ENCODE measurements around the gene KIF19. TPM values are rescaled to one million over a fixed set of nuclear protein-coding genes. Genes with fewer than 3 reads are reported as not detected.

Gene KIF19
- total and polyA plus RNA-seq, 2 of the 8 experiments (the other 6 are each of a cell fraction or from before 2014, with no cell fraction given): 0.52 to 0.77 TPM

- TF ChIP-seq E2F6 (IDR thresholded peaks at IDR 0.05) (peak; percentile 38; the same call in 1 of the 2 replicates), KDM1A (IDR thresholded peaks at IDR 0.05; ENCODE audit: borderline replicate concordance, low read length) (no peak), GABPA (IDR thresholded peaks at IDR 0.05; ENCODE audit: borderline replicate concordance, insufficient read depth, low read length) (no peak), EZH2 (IDR thresholded peaks at IDR 0.05; ENCODE audit: low read depth, low read length, severe bottlenecking) (no peak), NRF1 (IDR thresholded peaks at IDR 0.05; ENCODE audit: low read depth, low read length) (no peak), SIX5 (IDR thresholded peaks at IDR 0.05; ENCODE audit: low read depth, low read length) (no peak), HDAC6 (IDR thresholded peaks at IDR 0.05; ENCODE audit: low read depth, low read length) (no peak), EGR1 (IDR thresholded peaks at IDR 0.05; ENCODE audit: borderline replicate concordance, low read depth, low read length) (no peak), PHF8 (conservative IDR thresholded peaks at IDR 0.05; ENCODE audit: low read depth, low read length) (no peak), KDM5A (IDR thresholded peaks at IDR 0.05; ENCODE audit: low read length) (no peak), TAF7 (optimal IDR thresholded peaks at IDR 0.05; ENCODE audit: borderline replicate concordance, low read depth, low read length) (no peak), TAF1 (IDR thresholded peaks at IDR 0.05; ENCODE audit: low read depth, low read length) (0 out of 2 replicates have a peak, but pooled peaks have one; percentile 9), POLR2AphosphoS5 (IDR thresholded peaks at IDR 0.05; ENCODE audit: low read depth, low read length) (no peak), RBBP5 (IDR thresholded peaks at IDR 0.05; ENCODE audit: borderline replicate concordance, low read depth, low read length) (peak; percentile 94), ZNF274 (IDR thresholded peaks at IDR 0.05; ENCODE audit: borderline replicate concordance, extremely low read depth, low read length) (no peak), USF2 (IDR thresholded peaks at IDR 0.05; ENCODE audit: low read length) (no peak), SP1 (IDR thresholded peaks at IDR 0.05; ENCODE audit: low read depth, low read length) (no peak), HDAC2 (IDR thresholded peaks at IDR 0.05; ENCODE audit: borderline replicate concordance in 1 of 2, low read depth in 2 of 2, low read length in 2 of 2) (no peak), SRF (IDR thresholded peaks at IDR 0.05; ENCODE audit: low read depth, low read length) (no peak), RNF2 (IDR thresholded peaks at IDR 0.05; ENCODE audit: borderline replicate concordance, low read depth, low read length, missing control alignments, poor library complexity, severe bottlenecking) (no peak), ASH2L (IDR thresholded peaks at IDR 0.05; ENCODE audit: low read length) (peak; percentile 74), KDM4A (IDR thresholded peaks at IDR 0.05; ENCODE audit: low read depth, low read length, severe bottlenecking) (no peak)
- TF ChIP-seq, protein P1, sequence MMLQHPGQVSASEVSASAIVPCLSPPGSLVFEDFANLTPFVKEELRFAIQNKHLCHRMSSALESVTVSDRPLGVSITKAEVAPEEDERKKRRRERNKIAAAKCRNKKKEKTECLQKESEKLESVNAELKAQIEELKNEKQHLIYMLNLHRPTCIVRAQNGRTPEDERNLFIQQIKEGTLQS (IDR thresholded peaks at IDR 0.05; ENCODE audit: insufficient read depth, low read depth, low read length): no peak
Observed at GRCh38 chr17:74362069-74362405, 36.0 kb downstream of the KIF19 start (continued).

Data from H1 (cell line).